HG03097 (cell line): ENCODE data around the gene TRIM71.
"Not testable (repeated sequence)": the region's sequence is repeated elsewhere in the genome, so short reads cannot be mapped to it uniquely, and the experiment has no call there.

Experiments
- ATAC-seq: cut with Tn5 transposase; IDR thresholded peaks from one replicate; pipeline ENCODE4 v1.9.1; 2021; ENCODE audit not compliant: unreplicated experiment, low FRiP score

The TRIM71 gene

DNA sequence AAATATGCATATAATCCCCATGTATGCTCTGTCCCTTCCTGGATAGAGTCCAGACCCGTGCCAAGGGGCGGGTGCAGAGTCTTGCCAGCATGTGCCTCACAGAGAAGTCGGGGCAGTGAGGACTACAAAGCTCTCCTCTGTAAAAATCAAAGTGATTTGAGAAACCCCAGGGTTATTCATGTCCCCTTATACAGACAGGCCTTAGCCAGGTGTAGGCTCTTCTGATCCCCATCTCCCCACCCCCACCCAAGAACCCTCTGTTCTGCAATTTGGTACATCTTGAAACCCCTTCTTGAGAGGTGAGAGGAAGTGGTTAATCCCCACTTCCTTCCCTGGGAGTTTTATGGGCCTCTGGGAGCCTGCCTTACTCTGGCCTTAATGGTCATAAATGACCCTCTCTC lies 24.7 kb downstream of the TRIM71 start:
- peak; percentile 48 for ATAC-seq

DNA sequence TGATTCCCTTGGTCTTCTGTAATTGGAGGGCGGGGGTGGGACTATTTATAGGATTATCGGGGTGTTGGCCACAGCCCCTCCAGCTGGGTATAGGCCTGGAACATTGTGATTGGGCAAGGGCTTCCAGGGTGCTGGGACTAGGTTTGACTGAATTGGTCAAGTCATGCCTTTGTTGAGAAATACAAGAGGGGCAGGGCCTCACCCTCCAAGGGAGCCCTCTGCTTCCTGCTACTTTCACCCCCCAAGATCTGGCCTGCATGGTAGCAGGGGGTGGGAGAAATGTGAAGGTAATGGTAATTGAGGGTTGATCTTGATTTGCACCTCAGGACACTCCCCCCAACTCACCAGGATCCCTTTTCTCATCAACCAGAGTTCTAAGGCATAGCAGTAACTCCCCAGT lies 25.2 kb downstream of the TRIM71 start:
- ATAC-seq, result peak; percentile 14

- no peak for ATAC-seq
Observed at GRCh38 chr3:32843510-32844321, 25.9 kb downstream of the TRIM71 start.

DNA sequence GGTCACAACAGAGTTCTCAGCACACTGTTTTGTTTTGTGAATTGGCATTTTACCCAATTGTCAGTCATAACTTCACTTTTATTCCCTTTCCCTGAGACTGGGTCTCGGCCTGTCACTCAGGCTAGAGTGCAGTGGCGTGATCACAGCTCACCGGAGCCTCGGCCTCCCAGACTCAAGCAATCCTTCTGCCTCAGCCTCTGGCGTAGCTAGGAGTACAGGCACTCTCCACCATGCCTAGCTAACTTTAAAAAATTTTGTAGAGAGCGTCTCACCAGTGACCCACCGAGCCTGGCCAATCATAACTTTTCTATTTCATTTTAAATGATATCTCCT lies 26.5 kb downstream of the TRIM71 start:
- no peak for ATAC-seq

- no peak for ATAC-seq
Observed at GRCh38 chr3:32844914-32845313, 27.1 kb downstream of the TRIM71 start.

DNA sequence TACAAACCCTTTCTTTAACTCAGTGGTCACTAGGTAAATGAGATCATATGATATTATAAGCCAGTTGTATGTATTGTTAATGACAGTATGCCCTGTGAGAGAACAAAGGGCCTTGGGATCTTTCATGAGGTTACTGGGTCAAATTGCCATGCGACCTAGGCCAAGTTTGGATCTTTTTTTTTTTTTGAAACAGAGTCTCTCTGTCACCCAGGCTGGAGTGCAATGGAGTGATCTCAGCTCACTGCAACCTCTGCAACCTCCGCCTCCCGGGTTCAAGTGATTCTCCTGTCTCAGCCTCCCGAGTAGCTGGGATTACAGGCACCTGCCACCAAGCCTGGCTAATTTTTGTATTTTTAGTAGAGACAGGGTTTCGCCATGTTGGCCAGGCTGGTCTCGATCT lies 27.7 kb downstream of the TRIM71 start:
- ATAC-seq, result not testable (repeated sequence)

GRCh38 chr3:32847045-32847444 lies 29.2 kb downstream of the TRIM71 start:
- not testable (repeated sequence) for ATAC-seq

DNA sequence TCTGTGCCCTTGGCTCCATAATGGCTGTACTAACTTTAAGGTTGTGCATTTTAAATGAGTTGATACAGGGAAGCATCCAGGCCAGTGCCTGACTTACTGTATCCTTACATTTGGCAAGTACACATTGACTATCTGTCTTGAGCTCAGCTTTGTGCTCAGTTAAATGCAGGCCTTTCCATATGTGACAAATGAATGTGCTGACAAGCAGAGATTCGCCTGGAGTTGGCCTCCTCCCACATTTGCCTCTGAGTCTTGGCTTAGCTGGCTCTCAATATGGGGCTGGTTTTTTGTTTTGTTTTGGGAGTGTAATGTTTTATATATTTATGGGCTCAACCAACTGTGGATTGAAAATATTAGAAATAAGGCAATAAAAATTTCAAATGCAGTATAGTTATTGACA lies 29.7 kb downstream of the TRIM71 start:
- no peak for ATAC-seq

DNA sequence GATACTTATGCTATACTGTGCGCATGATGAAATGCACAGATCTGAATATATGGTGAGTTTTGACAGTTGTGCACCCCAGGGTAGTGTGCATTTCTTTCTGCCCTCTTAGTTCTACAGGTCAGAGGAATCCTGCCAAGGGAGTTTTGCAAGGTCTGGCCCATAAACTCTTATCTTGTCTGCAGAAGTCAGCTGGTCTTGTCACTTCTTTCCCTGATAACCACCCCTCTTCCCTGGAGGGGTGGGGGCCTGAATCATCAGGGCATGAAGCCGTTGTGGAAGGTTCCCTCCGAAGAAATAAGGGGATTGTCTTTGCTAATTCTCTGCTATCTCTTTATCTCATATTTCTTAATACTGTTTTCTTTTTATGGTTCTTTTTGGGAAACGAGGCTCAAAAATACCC lies 30.4 kb downstream of the TRIM71 start:
- ATAC-seq, result no peak

DNA sequence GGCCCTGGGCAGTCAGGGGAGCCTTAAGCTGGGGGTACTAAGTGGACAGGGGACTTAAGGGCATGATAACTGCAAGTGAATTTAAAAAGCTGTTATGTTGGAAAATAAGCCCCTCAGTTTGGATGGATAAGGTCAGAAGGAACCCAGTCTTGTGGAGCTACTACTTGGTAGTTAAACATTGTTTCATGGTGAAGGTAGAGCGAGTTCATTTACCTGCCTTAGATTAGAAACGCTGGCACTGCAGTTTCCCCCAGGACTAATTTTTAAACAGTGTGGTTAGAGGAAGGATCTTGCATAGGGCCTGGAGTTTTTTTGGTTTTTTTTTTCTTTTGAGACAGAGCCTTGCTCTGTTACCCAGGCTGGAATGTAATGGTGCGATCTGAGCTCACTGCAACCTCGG lies 31.2 kb downstream of the TRIM71 start:
- ATAC-seq, result no peak

DNA sequence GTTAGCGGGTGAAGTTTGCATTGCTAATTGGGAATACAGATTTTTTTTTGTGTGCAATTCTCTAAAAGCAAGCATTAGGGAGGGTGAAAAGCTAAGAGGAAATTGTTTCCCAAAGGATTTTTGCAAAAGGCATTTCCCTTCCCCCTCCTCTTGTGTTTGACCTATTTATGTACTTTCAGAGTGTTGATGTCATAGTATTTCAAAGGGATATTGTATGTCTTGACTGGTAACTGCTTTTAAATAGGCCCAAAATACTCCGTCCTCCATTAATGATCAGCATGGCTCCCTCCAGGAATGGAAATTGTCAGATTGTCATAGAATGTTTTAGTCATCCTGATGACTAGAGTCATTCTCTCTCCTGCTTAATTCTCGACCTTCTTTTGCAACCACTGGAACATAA lies 32.4 kb downstream of the TRIM71 start:
- ATAC-seq, result no peak

- ATAC-seq, result no peak
Observed at GRCh38 chr3:32850636-32851035, 32.8 kb downstream of the TRIM71 start.

DNA sequence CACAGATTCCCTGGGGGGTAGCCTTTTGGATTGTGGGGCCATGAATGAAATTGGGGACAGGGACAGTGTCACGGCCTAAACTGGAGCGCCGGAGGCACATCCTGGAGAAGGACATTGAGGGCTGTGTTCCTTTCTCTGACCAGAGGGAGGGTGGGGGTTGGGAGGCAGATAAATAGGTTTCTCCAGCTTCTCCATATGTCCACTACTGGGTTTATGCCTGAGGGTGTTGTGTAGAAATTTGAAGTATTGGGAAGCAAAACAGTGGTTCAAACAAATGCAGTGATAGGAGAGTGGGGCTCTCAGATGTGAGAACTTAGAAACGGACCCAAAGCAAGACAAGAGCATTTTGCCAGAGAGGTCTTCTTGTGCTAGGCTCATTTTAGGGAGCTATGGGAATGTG lies 34.3 kb downstream of the TRIM71 start:
- ATAC-seq, result no peak

- ATAC-seq, result no peak
Observed at GRCh38 chr3:32855350-32855953, 37.7 kb downstream of the TRIM71 start.

DNA sequence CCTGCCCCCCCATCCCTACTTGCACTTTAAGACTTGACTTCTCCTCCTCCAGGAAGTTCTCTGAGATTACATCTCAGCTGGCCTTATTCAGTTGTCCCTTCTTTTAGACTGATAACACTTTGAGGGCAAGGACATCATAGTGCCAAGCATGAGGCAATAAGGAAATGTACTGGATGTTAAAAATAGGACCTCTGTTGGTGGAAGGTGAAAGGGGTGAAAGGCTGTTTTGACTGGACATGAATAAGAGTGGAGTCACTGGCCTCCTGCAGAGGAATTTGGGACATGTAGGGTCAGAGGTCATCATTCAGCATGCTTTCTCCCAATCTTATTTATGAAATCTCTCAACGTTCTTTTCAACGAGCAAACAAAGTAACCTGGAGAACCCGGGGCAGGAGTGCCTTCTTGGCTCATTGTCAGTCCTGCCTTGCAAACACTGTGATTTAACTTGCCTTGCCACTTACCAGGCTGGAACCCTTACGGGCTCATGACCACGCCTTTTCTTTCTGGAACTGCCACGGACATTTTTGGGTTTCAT lies 38.6 kb downstream of the TRIM71 start:
- ATAC-seq, result no peak

DNA sequence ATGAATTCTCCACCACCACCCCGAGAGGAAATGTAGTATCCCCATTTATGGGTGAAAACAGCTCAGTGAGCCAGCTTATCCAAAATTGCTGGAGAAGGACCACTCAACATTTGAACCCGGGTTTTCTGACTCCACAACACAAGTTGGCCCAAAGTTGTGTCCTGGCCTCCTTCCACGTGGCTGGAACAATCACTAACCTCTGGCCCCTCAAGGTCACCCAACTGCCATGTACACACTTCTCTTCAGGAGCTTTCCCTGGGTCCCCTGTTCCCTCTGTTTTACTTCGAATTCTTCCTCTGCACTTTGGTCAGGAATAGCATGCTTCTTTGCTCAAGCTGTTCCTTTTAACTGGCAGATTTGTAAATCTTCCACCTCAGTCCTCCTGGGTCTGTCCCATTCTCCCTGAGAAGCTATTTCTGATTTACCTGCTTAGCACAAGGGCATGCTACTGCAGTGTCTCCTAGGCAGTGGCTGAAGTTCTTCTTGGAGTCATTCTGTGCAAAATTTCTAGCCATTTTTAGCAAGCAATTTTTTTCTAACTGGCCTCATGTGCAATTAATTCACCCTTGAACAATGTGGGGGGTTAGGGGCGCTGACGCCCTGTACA lies 39.2 kb downstream of the TRIM71 start:
- ATAC-seq, result no peak

- ATAC-seq, result no peak
Observed at GRCh38 chr3:32857921-32858320, 40.1 kb downstream of the TRIM71 start.

DNA sequence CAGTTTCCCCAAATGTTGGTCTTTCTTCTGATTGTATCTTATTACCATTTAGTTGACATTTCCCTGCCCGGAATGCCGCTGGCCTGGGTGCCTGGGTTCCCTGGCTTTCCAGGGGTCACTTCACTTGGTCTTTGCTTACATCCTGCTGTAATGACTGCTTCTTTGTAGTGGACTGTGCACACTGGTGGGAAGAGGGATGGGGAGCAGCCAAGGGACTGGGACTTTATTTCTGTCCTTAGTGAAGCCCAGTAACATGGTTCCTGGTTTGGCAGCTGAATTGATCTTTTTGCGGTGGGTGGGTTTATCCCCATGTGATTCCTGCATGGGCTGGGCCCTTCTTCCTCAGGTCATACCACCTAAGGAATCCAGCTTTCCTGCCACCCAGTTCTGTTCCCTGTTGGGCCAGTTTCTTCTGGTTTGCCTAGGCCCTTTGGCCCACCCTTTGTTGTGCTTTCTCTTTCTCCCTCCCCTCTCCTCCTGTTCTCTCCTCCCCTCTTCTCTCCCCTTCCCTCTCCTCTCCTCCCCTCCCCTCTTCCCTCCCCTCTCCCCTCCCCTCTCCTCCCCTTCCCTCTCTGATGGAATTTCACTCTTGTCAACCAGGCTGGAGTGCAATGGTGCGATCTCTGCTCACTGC lies 41.9 kb downstream of the TRIM71 start:
- ATAC-seq, result no peak

GRCh38 chr3:32860499-32860898 lies 42.7 kb downstream of the TRIM71 start:
- ATAC-seq, result no peak

DNA sequence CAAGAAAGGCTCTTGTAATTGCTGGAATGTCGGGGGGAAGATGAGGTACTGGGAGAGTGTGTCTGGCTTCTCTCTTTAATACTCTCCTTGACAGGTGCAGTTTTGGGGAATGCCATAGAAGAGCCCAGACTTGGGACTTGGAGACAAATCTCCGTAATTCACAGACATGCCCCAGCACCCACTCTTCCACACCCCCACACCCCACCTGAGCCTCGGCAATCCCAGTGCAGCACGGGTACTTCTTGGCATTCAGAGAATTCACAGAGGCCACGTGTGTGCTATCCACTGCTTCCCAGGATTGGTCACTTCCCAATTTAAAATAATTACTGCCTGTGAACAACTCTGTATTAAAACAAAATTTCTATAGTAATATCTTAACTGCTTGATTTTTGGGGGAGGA lies 43.9 kb downstream of the TRIM71 start:
- no peak for ATAC-seq

GRCh38 chr3:32862247-32862935 lies 44.6 kb downstream of the TRIM71 start:
- ATAC-seq, result no peak
